Cortex of kidney (tissue), 1 donor: ENCODE data around the gene CRHR1.
"Not testable (repeated sequence)": the region's sequence is repeated elsewhere in the genome, so short reads cannot be mapped to it uniquely, and the experiment has no call there.

Source experiments
- DNase-seq: peaks from one replicate; lab custom pipeline; 2025; lab: John Stamatoyannopoulos, UW

Gene CRHR1

GRCh38 chr17:45846223-45846622 lies 62.1 kb downstream of the CRHR1 start:
- no peak for DNase-seq

- DNase-seq = no peak
Measured at GRCh38 chr17:45846646-45847045, 62.5 kb downstream of the CRHR1 start.

- no peak for DNase-seq
Measured at GRCh38 chr17:45847101-45847500, 63.0 kb downstream of the CRHR1 start.

- no peak for DNase-seq
Measured at GRCh38 chr17:45847747-45848146, 63.6 kb downstream of the CRHR1 start.

GRCh38 chr17:45848405-45848804 lies 64.3 kb downstream of the CRHR1 start:
- no peak for DNase-seq

- DNase-seq = no peak
Measured at GRCh38 chr17:45848868-45849535, 64.9 kb downstream of the CRHR1 start.

- no peak for DNase-seq
Measured at GRCh38 chr17:45849536-45849990, 65.4 kb downstream of the CRHR1 start.

- DNase-seq = no peak
Measured at GRCh38 chr17:45850011-45850410, 65.9 kb downstream of the CRHR1 start.

GRCh38 chr17:45850468-45850867 lies 66.3 kb downstream of the CRHR1 start:
- no peak for DNase-seq

GRCh38 chr17:45851022-45851421 lies 66.9 kb downstream of the CRHR1 start:
- no peak for DNase-seq

GRCh38 chr17:45851464-45851863 lies 67.3 kb downstream of the CRHR1 start:
- no peak for DNase-seq

GRCh38 chr17:45851873-45852272 lies 67.8 kb downstream of the CRHR1 start:
- DNase-seq = no peak

GRCh38 chr17:45852535-45853297 lies 68.6 kb downstream of the CRHR1 start:
- no peak for DNase-seq

- DNase-seq = no peak
Measured at GRCh38 chr17:45854209-45854608, 70.1 kb downstream of the CRHR1 start.

GRCh38 chr17:45855691-45856336 lies 71.7 kb downstream of the CRHR1 start:
- DNase-seq = no peak

- no peak for DNase-seq
Measured at GRCh38 chr17:45857977-45858708, 74.0 kb downstream of the CRHR1 start.

- DNase-seq = no peak
Measured at GRCh38 chr17:45861165-45861564, 77.0 kb downstream of the CRHR1 start.

GRCh38 chr17:45862127-45862526 lies 78.0 kb downstream of the CRHR1 start:
- DNase-seq = not testable (repeated sequence)

- no peak for DNase-seq
Measured at GRCh38 chr17:45863857-45864654, 79.9 kb downstream of the CRHR1 start.

GRCh38 chr17:45867171-45867570 lies 83.1 kb downstream of the CRHR1 start:
- DNase-seq = no peak

- no peak for DNase-seq
Measured at GRCh38 chr17:45867702-45868101, 83.6 kb downstream of the CRHR1 start.
